HCT116 (cell line): ENCODE data around the gene MTMR1. TPM values are rescaled to one million over a fixed set of nuclear protein-coding genes. Genes with fewer than 3 reads are reported as not detected.

Experiments used
- ATAC-seq: fragments of 200-7000 bp; cut with Tn5 transposase; 2 replicates; pipeline ENCODE4 v1.9.1; 2020; ENCODE audit warnings: mild to moderate bottlenecking, moderate library complexity
- BruUV-seq: library from RNA; stranded (reverse); fragments of 400-500 nt; replicated peaks from 2 replicates; lab custom pipeline; 2021; lab: Mats Ljungman, UMichigan
- CTCF ChIA-PET: fragments of 300-600 bp; sonication (Branson Sonifier 250); formaldehyde crosslinking; loops from one replicate; lab custom pipeline; 2021; ENCODE audit warnings: antibody characterized with exemption; lab: Charles Lee
- POLR2A ChIA-PET: fragments of 300-600, 350-600 bp; sonication (Branson Sonifier 250); formaldehyde crosslinking; loops from one replicate; lab custom pipeline; 2021; ENCODE audit warnings: antibody characterized with exemption; lab: Charles Lee
- RAD21 ChIA-PET, 2 experiments: fragments of 300-600 bp; sonication (Branson Sonifier 250); formaldehyde crosslinking; loops; one replicate each; lab custom pipeline; 2023; ENCODE audit warnings: low total read pairs in 2 of 2; ENCODE audit not compliant: uncharacterized antibody in 2 of 2, unreplicated experiment in 2 of 2, low non-redundant PET in 1 of 2; lab: Charles Lee
- DNase-seq: peaks from one replicate; pipeline ENCODE4 v3.0.0-alpha.2; 2010; ENCODE audit warnings: low read depth, low spot score
- H2AFZ ChIP-seq: fragments of 200-600 bp; shearing (Covaris generic), sonication (generic); 2 replicates; pipeline ENCODE4 v1.6.1; 2017; ENCODE audit warnings: low read depth, mixed run types, mixed read lengths, antibody characterized with exemption, low read length; ENCODE audit not compliant: poor library complexity, severe bottlenecking
- H3K27ac ChIP-seq: 2 replicates; pipeline ENCODE4 v1.5.1; 2012; ENCODE audit warnings: low read depth, low read length
- H3K27me3 ChIP-seq: fragments of 200-600 bp; sonication (generic); 2 replicates; pipeline ENCODE4 v1.6.1; 2016; ENCODE audit warnings: mixed run types, low read length, mixed read lengths; ENCODE audit not compliant: insufficient read depth
- H3K36me3 ChIP-seq, 2 experiments: fragments of 200-500 bp in 1 of 2; fragments of 200-600 bp in 1 of 2; sonication (Bioruptor generic) in 1 of 2; sonication (generic) in 1 of 2; 2 replicates each; pipeline versions ENCODE4 v1.5.1 to v1.6.1; 2014 to 2016; ENCODE audit warnings: low read length in 2 of 2, inconsistent platforms in 1 of 2, mixed read lengths in 1 of 2, mixed run types in 1 of 2; ENCODE audit not compliant: insufficient read depth in 2 of 2, control insufficient read depth in 1 of 2
- H3K4me1 ChIP-seq, 2 experiments: fragments of 200-600 bp in 1 of 2; sonication (generic) in 1 of 2; 2 replicates each; pipeline versions ENCODE4 v1.5.1 to v1.6.1; 2012 to 2017; ENCODE audit warnings: low read length in 2 of 2, inconsistent platforms in 1 of 2, mild to moderate bottlenecking in 1 of 2, mixed read lengths in 1 of 2, mixed run types in 1 of 2, moderate library complexity in 1 of 2; ENCODE audit not compliant: insufficient read depth in 2 of 2, control insufficient read depth in 1 of 2
- H3K4me2 ChIP-seq: fragments of 200-600 bp; sonication (generic); 2 replicates; pipeline ENCODE4 v1.6.1; 2017; ENCODE audit warnings: mixed run types, low read length, mixed read lengths
- H3K4me3 ChIP-seq, 2 experiments: fragments of 200-600 bp in 1 of 2; sonication (generic) in 1 of 2; replicated peaks in 1 of 2; 2 replicates each; pipeline ENCODE4 v1.5.1; 2011 to 2016; ENCODE audit warnings: low read length in 2 of 2, control low read depth in 1 of 2, low read depth in 1 of 2, mild to moderate bottlenecking in 1 of 2, mixed read lengths in 1 of 2, mixed run types in 1 of 2
- H3K79me2 ChIP-seq: fragments of 200-600 bp; sonication (generic); 2 replicates; pipeline ENCODE4 v1.6.1; 2017; ENCODE audit warnings: mild to moderate bottlenecking, mixed run types, low read length, moderate library complexity, mixed read lengths; ENCODE audit not compliant: insufficient read depth
- H3K9ac ChIP-seq: fragments of 200-600 bp; sonication (generic); 2 replicates; pipeline ENCODE4 v1.6.1; 2016; ENCODE audit warnings: low read length, mixed read lengths
- H3K9me2 ChIP-seq: fragments of 200-600 bp; sonication (generic), shearing (Covaris generic); 2 replicates; pipeline ENCODE4 v1.6.1; 2017; ENCODE audit warnings: mixed run types, mild to moderate bottlenecking, moderate library complexity; ENCODE audit not compliant: insufficient read depth
- H3K9me3 ChIP-seq, 2 experiments: fragments of 200-500 bp in 1 of 2; fragments of 200-600 bp in 1 of 2; sonication (Bioruptor generic) in 1 of 2; sonication (generic) in 1 of 2; 2 replicates each; pipeline ENCODE4 v1.6.1; 2014 to 2017; ENCODE audit warnings: low read length in 2 of 2, mixed read lengths in 2 of 2, inconsistent platforms in 1 of 2, low read depth in 1 of 2, mild to moderate bottlenecking in 1 of 2, mixed run types in 1 of 2, moderate library complexity in 1 of 2; ENCODE audit not compliant: control insufficient read depth in 1 of 2, insufficient read depth in 1 of 2
- H4K20me1 ChIP-seq: fragments of 200-600 bp; sonication (generic), shearing (Covaris generic); 2 replicates; pipeline ENCODE4 v1.6.1; 2017; ENCODE audit warnings: mixed run types, mild to moderate bottlenecking, moderate library complexity; ENCODE audit not compliant: insufficient read depth
- CBX3 ChIP-seq: IDR thresholded peaks from 2 replicates; pipeline ENCODE4 v1.6.1; 2012; ENCODE audit warnings: low read depth
- EGR1 ChIP-seq: IDR thresholded peaks from 2 replicates; pipeline ENCODE4 v1.6.1; 2012; ENCODE audit warnings: low read depth
- ELF1 ChIP-seq: IDR thresholded peaks from 2 replicates; pipeline ENCODE4 v1.6.1; 2012; ENCODE audit warnings: low read depth, borderline replicate concordance
- EZH2 ChIP-seq: fragments of 200-600 bp; sonication (generic); IDR thresholded peaks from 2 replicates; pipeline ENCODE4 v1.6.1; 2017; ENCODE audit warnings: antibody characterized with exemption, mixed run types
- FOSL1 ChIP-seq: IDR thresholded peaks from 2 replicates; pipeline ENCODE4 v1.6.1; 2012; ENCODE audit warnings: low read depth
- POLR2A ChIP-seq: IDR thresholded peaks from 2 replicates; pipeline ENCODE4 v1.7.0; 2011; ENCODE audit warnings: borderline replicate concordance; ENCODE audit not compliant: insufficient read depth, insufficient read length; ENCODE audit errors: extremely low read depth
- POLR2AphosphoS5 ChIP-seq: IDR thresholded peaks from 2 replicates; pipeline ENCODE4 v1.6.1; 2011; ENCODE audit warnings: mild to moderate bottlenecking, low read depth, low read length, moderate library complexity
- SP1 ChIP-seq: IDR thresholded peaks from 2 replicates; pipeline ENCODE4 v1.6.1; 2012; ENCODE audit warnings: low read depth
- SRF ChIP-seq: IDR thresholded peaks from 2 replicates; pipeline ENCODE4 v1.6.1; 2012; ENCODE audit warnings: low read depth
- ZNF274 ChIP-seq: fragments of 200-500 bp; sonication (Bioruptor generic); IDR thresholded peaks from 2 replicates; pipeline ENCODE4 v1.6.1; 2014; ENCODE audit warnings: mild to moderate bottlenecking, low read depth, low read length, inconsistent platforms
- intact Hi-C: fragments of 100-400 bp; cut with micrococcal nuclease; formaldehyde crosslinking; loops from 2 replicates; pipeline ENCODE4 v1.10.0; 2022
- total RNA-seq: library from RNA; stranded (reverse); gene quantifications from one replicate; pipeline ENCODE4 v1.2.1, GENCODE V29; 2021; ENCODE audit not compliant: unreplicated experiment
- TF ChIP-seq, protein P1 (sequence below), 3 experiments: fragments of 200-600 bp in 1 of 3; sonication (generic) in 1 of 3; IDR thresholded peaks in 2 of 3; conservative IDR thresholded peaks in 1 of 3; 2 replicates each; pipeline ENCODE4 v1.5.1; 2012 to 2017; ENCODE audit warnings: low read depth in 2 of 3, low read length in 2 of 3, antibody characterized with exemption in 1 of 3, borderline replicate concordance in 1 of 3, control low read depth in 1 of 3, mild to moderate bottlenecking in 1 of 3, mixed read lengths in 1 of 3, mixed run types in 1 of 3, moderate library complexity in 1 of 3; ENCODE audit not compliant: insufficient read depth in 1 of 3
- TF ChIP-seq, protein P2 (sequence below): IDR thresholded peaks from 2 replicates; pipeline ENCODE4 v1.6.1; 2012

Gene MTMR1
- total RNA-seq, 1 experiment from 2014 or later: 20.0 TPM

DNA sequence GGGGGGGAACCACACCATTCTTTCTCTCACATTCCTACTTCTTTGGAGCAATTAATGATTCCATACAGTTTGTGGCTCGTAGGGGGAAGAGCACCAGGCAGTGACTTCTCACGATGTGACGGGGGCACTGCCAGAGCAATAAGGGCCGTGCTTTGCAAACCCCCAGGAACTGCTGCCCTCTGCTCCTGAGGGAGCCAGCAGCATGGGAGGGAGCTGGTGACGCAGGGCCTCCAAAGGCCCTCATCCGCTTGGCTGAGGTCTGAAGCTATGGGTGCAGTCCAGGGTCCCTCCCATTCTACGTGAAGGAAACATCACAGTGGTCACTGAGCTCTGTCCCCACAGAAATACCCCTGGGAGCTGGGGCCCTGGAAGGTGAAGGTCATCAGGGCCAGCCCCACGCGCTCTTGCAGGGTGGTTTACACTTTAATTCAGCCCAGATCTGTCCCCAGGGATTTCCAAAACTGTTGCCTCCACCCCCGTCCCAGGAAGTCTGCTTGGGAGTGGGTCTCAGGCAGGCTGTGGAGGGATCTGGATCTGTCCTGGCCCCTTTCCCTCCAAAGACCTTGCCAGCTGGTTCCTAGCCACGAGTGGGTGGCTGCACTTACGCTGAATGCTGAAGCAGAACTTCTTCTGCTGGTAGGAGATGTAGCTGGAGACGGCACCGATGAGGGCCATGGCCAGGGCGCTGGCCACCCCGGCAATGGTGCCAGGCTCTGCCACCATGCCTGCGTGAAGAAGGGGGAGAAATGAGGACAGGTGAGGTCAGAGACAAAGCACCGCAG lies 82.6 kb downstream of the MTMR1 start:
- ATAC-seq: no peak
- Histone ChIP-seq H3K4me2 (no peak overlapping the region), H3K27ac (no peak overlapping the region), H3K27me3 (no peaks in the 10 kb centered on the region), H3K4me1 (no peaks in the 10 kb centered on the region), H3K36me3 (no peaks in the 10 kb centered on the region; a peak in 1 of 4 replicates), H3K9me2 (no peaks in the 10 kb centered on the region), H3K79me2 (no peaks in the 10 kb centered on the region), H3K4me3 (no peak overlapping the region), H3K9ac (no peak overlapping the region), H4K20me1 (no peaks in the 10 kb centered on the region), H2AFZ (no peak overlapping the region), H3K9me3 (no peaks in the 10 kb centered on the region)
- TF ChIP-seq SP1 (no peak), ZNF274 (no peak)
- TF ChIP-seq, protein P1, sequence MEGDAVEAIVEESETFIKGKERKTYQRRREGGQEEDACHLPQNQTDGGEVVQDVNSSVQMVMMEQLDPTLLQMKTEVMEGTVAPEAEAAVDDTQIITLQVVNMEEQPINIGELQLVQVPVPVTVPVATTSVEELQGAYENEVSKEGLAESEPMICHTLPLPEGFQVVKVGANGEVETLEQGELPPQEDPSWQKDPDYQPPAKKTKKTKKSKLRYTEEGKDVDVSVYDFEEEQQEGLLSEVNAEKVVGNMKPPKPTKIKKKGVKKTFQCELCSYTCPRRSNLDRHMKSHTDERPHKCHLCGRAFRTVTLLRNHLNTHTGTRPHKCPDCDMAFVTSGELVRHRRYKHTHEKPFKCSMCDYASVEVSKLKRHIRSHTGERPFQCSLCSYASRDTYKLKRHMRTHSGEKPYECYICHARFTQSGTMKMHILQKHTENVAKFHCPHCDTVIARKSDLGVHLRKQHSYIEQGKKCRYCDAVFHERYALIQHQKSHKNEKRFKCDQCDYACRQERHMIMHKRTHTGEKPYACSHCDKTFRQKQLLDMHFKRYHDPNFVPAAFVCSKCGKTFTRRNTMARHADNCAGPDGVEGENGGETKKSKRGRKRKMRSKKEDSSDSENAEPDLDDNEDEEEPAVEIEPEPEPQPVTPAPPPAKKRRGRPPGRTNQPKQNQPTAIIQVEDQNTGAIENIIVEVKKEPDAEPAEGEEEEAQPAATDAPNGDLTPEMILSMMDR (IDR thresholded peaks at IDR 0.05 in 2 of 3, conservative IDR thresholded peaks at IDR 0.05 in 1 of 3; ENCODE audit: borderline replicate concordance in 1 of 3, insufficient read depth in 1 of 3, low read depth in 2 of 3, low read length in 2 of 3): no peak
- intact Hi-C loops: no loop called here
- DNase-seq: no peak
- ChIA-PET CTCF (no interaction called here), POLR2A (no interaction called here), RAD21 (no interaction called here)
- BruUV-seq: no TSS peak

DNA sequence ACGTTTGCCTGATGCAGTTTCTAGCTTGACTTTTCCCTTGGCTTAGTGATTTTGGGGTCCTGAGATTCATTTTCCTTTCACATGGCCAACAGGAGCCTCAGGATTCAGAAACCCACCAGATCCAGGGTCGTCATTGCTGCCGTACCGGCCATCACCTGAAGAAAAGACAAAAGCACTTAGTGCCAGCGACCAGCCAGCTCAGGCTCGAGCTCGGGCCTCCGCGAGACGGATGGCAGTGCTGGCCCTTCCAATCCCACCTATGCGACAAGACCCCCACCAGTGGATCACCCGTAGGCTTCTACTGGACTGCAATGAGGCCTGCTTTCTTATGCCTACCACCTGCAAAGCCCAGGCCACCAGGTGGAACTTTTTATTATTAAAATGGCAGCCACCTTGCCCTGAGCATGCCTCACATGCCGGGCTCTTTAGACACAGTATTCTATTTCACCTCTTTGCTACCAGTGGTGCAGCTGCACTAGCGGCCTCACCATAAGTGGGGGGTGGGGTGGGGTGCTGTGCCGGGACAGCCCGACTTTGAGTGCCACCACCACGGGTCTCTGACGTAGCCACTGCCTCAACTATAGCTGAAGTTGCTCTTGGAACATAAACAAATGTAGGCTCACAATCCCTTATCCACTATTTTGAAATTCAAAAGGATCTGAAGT lies 84.3 kb downstream of the MTMR1 start:
- H3K4me1 ChIP-seq: no peaks in the 10 kb centered on the region
- no TSS peak for BruUV-seq
- H3K27me3 ChIP-seq: no peaks in the 10 kb centered on the region
- no peak overlapping the region for H3K9ac ChIP-seq
- no peaks in the 10 kb centered on the region for H3K9me2 ChIP-seq
- H4K20me1 ChIP-seq: no peaks in the 10 kb centered on the region
- ATAC-seq (no peak), DNase-seq (no peak)
- intact Hi-C loops: no loop called here
- CTCF ChIA-PET: no interaction called here
- H3K4me2 ChIP-seq: no peak overlapping the region
- no peak overlapping the region for H3K4me3 ChIP-seq
- H3K36me3 ChIP-seq: no peaks in the 10 kb centered on the region; a peak in 1 of 4 replicates
- H3K79me2 ChIP-seq: no peaks in the 10 kb centered on the region
- no peak overlapping the region for H3K27ac ChIP-seq
- H3K9me3 ChIP-seq: no peaks in the 10 kb centered on the region
- RAD21 ChIA-PET: no interaction called here
- POLR2A ChIA-PET: no interaction called here
- no peak overlapping the region for H2AFZ ChIP-seq
- TF ChIP-seq CBX3 (no peak), FOSL1 (no peak), EGR1 (no peak), POLR2AphosphoS5 (no peak), ZNF274 (no peak), ELF1 (no peak), POLR2A (no peak), EZH2 (no peak), SRF (no peak)
- TF ChIP-seq, protein P1 (IDR thresholded peaks at IDR 0.05 in 2 of 3, conservative IDR thresholded peaks at IDR 0.05 in 1 of 3; ENCODE audit: borderline replicate concordance in 1 of 3, insufficient read depth in 1 of 3, low read depth in 2 of 3, low read length in 2 of 3): no peak
- TF ChIP-seq, protein P2, sequence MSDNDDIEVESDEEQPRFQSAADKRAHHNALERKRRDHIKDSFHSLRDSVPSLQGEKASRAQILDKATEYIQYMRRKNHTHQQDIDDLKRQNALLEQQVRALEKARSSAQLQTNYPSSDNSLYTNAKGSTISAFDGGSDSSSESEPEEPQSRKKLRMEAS: no peak
